K562 (cell line): Measurements from ENCODE around the gene ITGA2B. TPM values are rescaled to one million over a fixed set of nuclear protein-coding genes. Genes with fewer than 3 reads are reported as not detected.

ENCODE experiments used
- ATF7 ChIP-seq: fragments of 450-650 bp; IDR thresholded peaks from 2 replicates; pipeline ENCODE4 v1.7.1; 2014; ENCODE audit warnings: mild to moderate bottlenecking, moderate library complexity
- CHD4 ChIP-seq: fragments of 200-600 bp; sonication (generic); IDR thresholded peaks from 3 replicates; pipeline ENCODE4 v1.6.1; 2012; ENCODE audit warnings: low read depth, mild to moderate bottlenecking, mixed read lengths, low read length, inconsistent platforms; ENCODE audit not compliant: insufficient read depth, insufficient replicate concordance, poor library complexity, severe bottlenecking
- CREB1 ChIP-seq, 2 experiments: sonication (generic) in 1 of 2; formaldehyde crosslinking in 1 of 2; IDR thresholded peaks; 2 replicates each; pipeline versions ENCODE4 v1.6.1 to v1.8.0; 2012 to 2022; ENCODE audit warnings: inconsistent platforms in 1 of 2, mild to moderate bottlenecking in 1 of 2, missing genetic modification reagents in 1 of 2, moderate library complexity in 1 of 2
- CTCF ChIP-seq, 3 experiments: IDR thresholded peaks in 2 of 3; conservative IDR thresholded peaks in 1 of 3; 2 replicates each; pipeline ENCODE4 v1.5.1; 2011 to 2012; ENCODE audit warnings: low read length in 3 of 3, mild to moderate bottlenecking in 3 of 3, control low read depth in 2 of 3, improper control_type of control experiment in 1 of 3, inconsistent platforms in 1 of 3, low read depth in 1 of 3, mixed read lengths in 1 of 3, moderate library complexity in 1 of 3; ENCODE audit not compliant: insufficient read depth in 2 of 3
- GABPB1 ChIP-seq: sonication (generic); formaldehyde crosslinking; IDR thresholded peaks from 2 replicates; pipeline ENCODE4 v1.8.0; 2022; ENCODE audit warnings: mild to moderate bottlenecking, missing genetic modification reagents
- PHF20 ChIP-seq: fragments of 450-650 bp; IDR thresholded peaks from 2 replicates; pipeline ENCODE4 v1.6.1; 2018; ENCODE audit not compliant: partially characterized antibody
- POLR2G ChIP-seq: fragments of 200-400 bp; formaldehyde crosslinking; IDR thresholded peaks from 2 replicates; pipeline ENCODE4 v1.6.1; 2017; ENCODE audit warnings: low read depth, mild to moderate bottlenecking, antibody characterized with exemption, low read length, moderate library complexity
- RBBP5 ChIP-seq: fragments of 200-600 bp; sonication (generic); IDR thresholded peaks from 2 replicates; pipeline ENCODE4 v1.6.1; 2012; ENCODE audit warnings: borderline replicate concordance, mild to moderate bottlenecking, low read length, control low read depth, inconsistent platforms; ENCODE audit not compliant: insufficient read depth, poor library complexity, severe bottlenecking
- RFX7 ChIP-seq: fragments of 250-450 bp; sonication (Bioruptor Pico); IDR thresholded peaks from 2 replicates; pipeline ENCODE4 v1.5.1; 2021; ENCODE audit warnings: mild to moderate bottlenecking
- TEAD1 ChIP-seq, 2 experiments: fragments of 450-650 bp in 1 of 2; sonication (generic) in 1 of 2; formaldehyde crosslinking; IDR thresholded peaks; 2 replicates each; pipeline versions ENCODE4 v1.4.0 to v1.8.0; 2020 to 2022; ENCODE audit warnings: mild to moderate bottlenecking in 2 of 2, missing genetic modification reagents in 1 of 2
- THAP12 ChIP-seq: fragments of 250-450 bp; sonication (Bioruptor Pico); IDR thresholded peaks from 2 replicates; pipeline ENCODE4 v1.9.0; 2021; ENCODE audit warnings: mild to moderate bottlenecking, inconsistent platforms
- YY1 ChIP-seq, 3 experiments: IDR thresholded peaks; 2 replicates each; pipeline ENCODE4 v1.6.1; 2011; ENCODE audit warnings: low read length in 2 of 3, mild to moderate bottlenecking in 2 of 3, moderate library complexity in 2 of 3, borderline replicate concordance in 1 of 3, control low read depth in 1 of 3, low read depth in 1 of 3; ENCODE audit not compliant: insufficient read depth in 3 of 3, insufficient replicate concordance in 2 of 3, control insufficient read depth in 1 of 3, insufficient read length in 1 of 3; ENCODE audit errors: extremely low read depth in 1 of 3
- ZNF551 ChIP-seq: fragments of 250-450 bp; sonication (Bioruptor Pico); IDR thresholded peaks from 2 replicates; pipeline ENCODE4 v1.5.0; 2021; ENCODE audit warnings: mild to moderate bottlenecking, moderate library complexity
- polyA plus RNA-seq, 8 experiments: library from polyadenylated mRNA; depleted of rRNA in 4 of 8; stranded (reverse) in 5 of 8; unstranded in 3 of 8; fragments of >200 nt; fragmentation: Nextera tagmentation in 2 of 8; fragmentation: Illumina TruSeq in 1 of 8; extraction: Ambion mirVana in 2 of 8; extraction: Trizol in 1 of 8; gene quantifications; 2 replicates each; pipeline versions ENCODE4 v1.2.1 to v1.2.3, GENCODE V29; 2011 to 2014; ENCODE audit warnings: inconsistent platforms in 1 of 8, missing spikeins in 1 of 8
- total RNA-seq, 7 experiments: library from RNA; depleted of rRNA in 6 of 7; stranded (reverse); fragments of >200 nt in 6 of 7; fragmentation: Illumina TruSeq in 2 of 7; extraction: Trizol in 2 of 7; gene quantifications; 2 replicates each; pipeline versions ENCODE4 v1.2.1 to v1.2.3, GENCODE V29; 2011 to 2021; ENCODE audit warnings: low replicate concordance in 1 of 7
- TF ChIP-seq, protein P1 (sequence below), 2 experiments: fragments of 450-650 bp in 1 of 2; sonication (generic) in 1 of 2; formaldehyde crosslinking in 1 of 2; IDR thresholded peaks in 1 of 2; conservative IDR thresholded peaks in 1 of 2; 2 replicates each; pipeline versions ENCODE4 v1.6.1 to v1.8.1; 2016 to 2023; ENCODE audit warnings: mild to moderate bottlenecking in 2 of 2, moderate library complexity in 2 of 2, inconsistent platforms in 1 of 2, missing genetic modification reagents in 1 of 2
- TF ChIP-seq, protein P2 (sequence below): fragments of 200-800 bp; sonication (Bioruptor generic); IDR thresholded peaks from 2 replicates; pipeline ENCODE4 v1.6.1; 2017; ENCODE audit warnings: missing genetic modification characterization, missing compliant biosample characterization

ITGA2B gene
- total and polyA plus RNA-seq, 9 of the 15 experiments (the other 6 are each of a cell fraction or from before 2014, with no cell fraction given) = 1.1 to 26.4 (median 5.6) TPM

DNA sequence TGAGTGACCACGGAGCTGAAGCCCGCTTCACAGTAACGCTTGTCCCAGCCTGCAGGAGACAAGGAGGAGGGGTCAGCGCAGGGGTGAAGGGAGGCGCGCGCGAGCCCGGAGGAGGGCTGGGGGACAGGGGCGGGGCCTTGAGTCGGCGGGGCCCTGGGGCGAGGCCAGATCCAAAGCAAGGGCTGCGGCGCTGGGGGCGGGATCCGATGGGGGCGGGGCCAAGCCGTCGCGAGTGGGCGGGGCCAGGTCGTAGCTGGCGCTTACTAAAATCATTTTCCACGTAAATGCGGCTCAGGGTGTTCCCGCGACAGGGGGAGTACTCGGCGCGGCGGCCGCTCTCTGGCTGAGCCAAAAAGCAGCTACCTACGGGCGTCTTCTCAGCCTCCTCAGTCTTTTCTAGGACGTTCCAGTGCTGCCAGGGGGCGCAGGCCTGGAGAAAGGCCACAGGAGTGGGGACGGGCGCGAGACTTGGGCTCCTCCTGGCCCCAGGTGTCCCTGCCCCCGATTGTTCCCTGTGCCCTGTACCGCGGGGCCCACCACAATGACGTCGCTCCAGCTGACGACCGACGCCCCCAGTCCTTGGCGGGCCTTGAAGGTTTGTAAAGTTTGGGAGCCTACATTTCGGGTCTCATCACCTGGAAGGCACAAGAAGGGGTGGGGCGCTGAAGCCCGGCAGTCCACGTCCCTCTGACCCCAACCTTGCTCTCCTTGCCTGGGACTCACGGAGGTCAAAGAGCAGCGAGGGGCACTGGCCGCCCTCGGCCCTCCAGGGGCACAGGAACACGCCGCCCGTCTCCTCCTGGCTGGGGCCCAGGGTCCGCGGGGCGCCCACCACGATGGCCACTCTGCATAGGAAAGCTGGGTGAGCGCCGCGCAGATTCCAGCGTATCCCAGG is 3.9 kb downstream of the ITGA2B start (continued):
- TF ChIP-seq THAP12 (CRISPR knock-in tag) (peak; percentile 37; the same call in 1 of the 2 replicates), CHD4 (peak; percentile 54), RFX7 (CRISPR knock-in tag) (no peak), RBBP5 (peak; percentile 50), CTCF (IDR thresholded peaks at IDR 0.05 in 2 of 3, conservative IDR thresholded peaks at IDR 0.05 in 1 of 3; ENCODE audit: insufficient read depth in 2 of 3, low read depth in 1 of 3, low read length in 3 of 3) (peak; percentile 32 to 61 (median 53); a peak in 5 of 6 replicates), CREB1 (IDR thresholded peaks at IDR 0.05) (peak; percentile 40; the same call in 1 of the 2 replicates), CREB1 (CRISPR knock-in tag; IDR thresholded peaks at IDR 0.05) (peak; percentile 54; the same call in 1 of the 2 replicates), GABPB1 (CRISPR knock-in tag) (peak; percentile 32; the same call in 1 of the 2 replicates), ZNF551 (CRISPR knock-in tag) (no peak), YY1 (IDR thresholded peaks at IDR 0.05; ENCODE audit: borderline replicate concordance in 1 of 3, control insufficient read depth in 1 of 3, extremely low read depth in 1 of 3, insufficient read depth in 3 of 3, insufficient read length in 1 of 3, insufficient replicate concordance in 2 of 3, low read depth in 1 of 3, low read length in 2 of 3) (peak in 2 of 3 experiments; percentile 22 to 25), POLR2G (peak; percentile 94), PHF20 (peak; percentile 42), ATF7 (peak; percentile 73; the same call in 1 of the 2 replicates), TEAD1 (CRISPR knock-in tag; IDR thresholded peaks at IDR 0.05) (peak in 1 of 2 experiments; percentile 28; a peak in 1 of 4 replicates)
- TF ChIP-seq, protein P1, sequence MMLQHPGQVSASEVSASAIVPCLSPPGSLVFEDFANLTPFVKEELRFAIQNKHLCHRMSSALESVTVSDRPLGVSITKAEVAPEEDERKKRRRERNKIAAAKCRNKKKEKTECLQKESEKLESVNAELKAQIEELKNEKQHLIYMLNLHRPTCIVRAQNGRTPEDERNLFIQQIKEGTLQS (IDR thresholded peaks at IDR 0.05) = no peak
- TF ChIP-seq, protein P1 (CRISPR knock-in tag; conservative IDR thresholded peaks at IDR 0.05) = peak; percentile 73; the same call in 1 of the 2 replicates
- TF ChIP-seq, protein P2, sequence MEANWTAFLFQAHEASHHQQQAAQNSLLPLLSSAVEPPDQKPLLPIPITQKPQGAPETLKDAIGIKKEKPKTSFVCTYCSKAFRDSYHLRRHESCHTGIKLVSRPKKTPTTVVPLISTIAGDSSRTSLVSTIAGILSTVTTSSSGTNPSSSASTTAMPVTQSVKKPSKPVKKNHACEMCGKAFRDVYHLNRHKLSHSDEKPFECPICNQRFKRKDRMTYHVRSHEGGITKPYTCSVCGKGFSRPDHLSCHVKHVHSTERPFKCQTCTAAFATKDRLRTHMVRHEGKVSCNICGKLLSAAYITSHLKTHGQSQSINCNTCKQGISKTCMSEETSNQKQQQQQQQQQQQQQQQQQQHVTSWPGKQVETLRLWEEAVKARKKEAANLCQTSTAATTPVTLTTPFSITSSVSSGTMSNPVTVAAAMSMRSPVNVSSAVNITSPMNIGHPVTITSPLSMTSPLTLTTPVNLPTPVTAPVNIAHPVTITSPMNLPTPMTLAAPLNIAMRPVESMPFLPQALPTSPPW (CRISPR knock-in tag) = peak; percentile 94
